GM12878 (cell line): Measurements from ENCODE around the gene SLIRP. TPM values are rescaled to one million over a fixed set of nuclear protein-coding genes. Genes with fewer than 3 reads are reported as not detected.

ENCODE experiments used
- BRCA1 ChIP-seq: IDR thresholded peaks from 2 replicates; pipeline ENCODE4 v1.6.1; 2011; ENCODE audit warnings: low read depth, low read length, improper control_type of control experiment
- CREM ChIP-seq: IDR thresholded peaks from 2 replicates; pipeline ENCODE4 v1.6.1; 2014; ENCODE audit warnings: antibody characterized with exemption, low read depth
- FOXM1 ChIP-seq: IDR thresholded peaks from 2 replicates; pipeline ENCODE4 v1.6.1; 2012; ENCODE audit warnings: low read depth, mild to moderate bottlenecking, inconsistent platforms, low read length, moderate library complexity
- IKZF1 ChIP-seq: fragments of 450-650 bp; conservative IDR thresholded peaks from 2 replicates; pipeline ENCODE4 v1.6.1; 2017; ENCODE audit warnings: antibody characterized with exemption, mild to moderate bottlenecking
- JUNB ChIP-seq: IDR thresholded peaks from 2 replicates; pipeline ENCODE4 v1.6.1; 2016; ENCODE audit warnings: antibody characterized with exemption, mild to moderate bottlenecking
- MAX ChIP-seq: IDR thresholded peaks from 2 replicates; pipeline ENCODE4 v1.6.1; 2012; ENCODE audit warnings: low read depth, low read length, improper control_type of control experiment
- MEF2B ChIP-seq: fragments of 450-650 bp; IDR thresholded peaks from 2 replicates; pipeline ENCODE4 v1.6.1; 2018; ENCODE audit warnings: mild to moderate bottlenecking, moderate library complexity; ENCODE audit not compliant: partially characterized antibody, poor library complexity, severe bottlenecking
- MYC ChIP-seq: IDR thresholded peaks from 2 replicates; pipeline ENCODE4 v1.6.1; 2011; ENCODE audit warnings: mild to moderate bottlenecking, low read length, moderate library complexity, inconsistent platforms; ENCODE audit not compliant: insufficient read depth, insufficient replicate concordance, insufficient read length, severe bottlenecking
- PAX5 ChIP-seq: IDR thresholded peaks from 2 replicates; pipeline ENCODE4 v1.6.1; 2011; ENCODE audit warnings: low read depth, low read length, borderline replicate concordance
- RCOR1 ChIP-seq: conservative IDR thresholded peaks from 2 replicates; pipeline ENCODE4 v1.6.1; 2012; ENCODE audit warnings: low read depth, low read length, improper control_type of control experiment
- SMAD1 ChIP-seq: fragments of 450-650 bp; IDR thresholded peaks from 2 replicates; pipeline ENCODE4 v1.6.1; 2018; ENCODE audit warnings: mild to moderate bottlenecking, low read depth; ENCODE audit not compliant: partially characterized antibody
- SMC3 ChIP-seq: IDR thresholded peaks from 2 replicates; pipeline ENCODE4 v1.6.1; 2011; ENCODE audit warnings: low read length, improper control_type of control experiment, borderline replicate concordance
- SRF ChIP-seq, 2 experiments: IDR thresholded peaks; 2 replicates each; pipeline ENCODE4 v1.6.1; 2011; ENCODE audit warnings: low read depth in 2 of 2, low read length in 2 of 2, mild to moderate bottlenecking in 1 of 2, moderate library complexity in 1 of 2
- YBX1 ChIP-seq: fragments of 450-650 bp; IDR thresholded peaks from 2 replicates; pipeline ENCODE4 v1.6.1; 2016; ENCODE audit warnings: antibody characterized with exemption
- ZBTB40 ChIP-seq: fragments of 450-650 bp; IDR thresholded peaks from 2 replicates; pipeline ENCODE4 v1.6.1; 2016; ENCODE audit warnings: mild to moderate bottlenecking, moderate library complexity, borderline replicate concordance
- ZZZ3 ChIP-seq: IDR thresholded peaks from 2 replicates; pipeline ENCODE4 v1.6.1; 2011; ENCODE audit warnings: low read depth; ENCODE audit not compliant: control insufficient read depth, insufficient read length
- polyA plus RNA-seq, 11 experiments: library from polyadenylated mRNA; depleted of rRNA in 4 of 11; unstranded in 6 of 11; stranded (reverse) in 5 of 11; fragments of >200 nt; fragmentation: Nextera tagmentation in 4 of 11; fragmentation: Illumina TruSeq in 1 of 11; extraction: Ambion mirVana in 4 of 11; extraction: Trizol in 1 of 11; gene quantifications; 1 replicate in 1 of 11; 2 replicates in 10 of 11; pipeline versions ENCODE4 v1.2.1 to v1.2.3, GENCODE V29; 2011 to 2016; ENCODE audit warnings: inconsistent platforms in 2 of 11, missing spikeins in 2 of 11, low read depth in 1 of 11
- total RNA-seq, 4 experiments: library from RNA; depleted of rRNA in 3 of 4; stranded (reverse); fragments of >200 nt in 3 of 4; fragmentation: Illumina TruSeq in 1 of 4; extraction: Trizol in 1 of 4; gene quantifications; 2 replicates each; pipeline versions ENCODE4 v1.2.1 to v1.2.3, GENCODE V29; 2013 to 2021
- TF ChIP-seq, protein P1 (sequence below): IDR thresholded peaks from 2 replicates; pipeline ENCODE4 v1.6.1; 2011; ENCODE audit warnings: borderline replicate concordance, low read depth, mild to moderate bottlenecking, moderate library complexity, mixed read lengths, low read length; ENCODE audit not compliant: insufficient read depth; ENCODE audit errors: extremely low read length
- TF ChIP-seq, protein P2 (sequence below): fragments of 450-650 bp; IDR thresholded peaks from 2 replicates; pipeline ENCODE4 v1.6.1; 2017; ENCODE audit warnings: mild to moderate bottlenecking
- TF ChIP-seq, protein P3 (sequence below): fragments of 150-350 bp; IDR thresholded peaks from 2 replicates; pipeline ENCODE4 v1.6.1; 2016; ENCODE audit warnings: low read depth, low read length

The SLIRP gene
- total and polyA plus RNA-seq, 10 of the 15 experiments (the other 5 are each of a cell fraction or from before 2014, with no cell fraction given), result 196 to 1,510 (median 596) TPM

GRCh38 chr14:77707724-77708408, at the start of gene SLIRP, which contains the start of gene ALKBH1 (continued):
- TF ChIP-seq MAX (peak; percentile 85), BRCA1 (no peak), JUNB (no peak), FOXM1 (peak; percentile 54; the same call in 1 of the 2 replicates), ZBTB40 (peak; percentile 97), SRF (IDR thresholded peaks at IDR 0.05; ENCODE audit: low read depth in 2 of 2, low read length in 2 of 2) (no peak), YBX1 (no peak), PAX5 (no peak), CREM (peak; percentile 64; the same call in 1 of the 2 replicates), MEF2B (no peak), SMC3 (no peak), ZZZ3 (no peak), SMAD1 (peak; percentile 77), MYC (no peak), RCOR1 (no peak), IKZF1 (peak; percentile 89)
- TF ChIP-seq, protein P1, sequence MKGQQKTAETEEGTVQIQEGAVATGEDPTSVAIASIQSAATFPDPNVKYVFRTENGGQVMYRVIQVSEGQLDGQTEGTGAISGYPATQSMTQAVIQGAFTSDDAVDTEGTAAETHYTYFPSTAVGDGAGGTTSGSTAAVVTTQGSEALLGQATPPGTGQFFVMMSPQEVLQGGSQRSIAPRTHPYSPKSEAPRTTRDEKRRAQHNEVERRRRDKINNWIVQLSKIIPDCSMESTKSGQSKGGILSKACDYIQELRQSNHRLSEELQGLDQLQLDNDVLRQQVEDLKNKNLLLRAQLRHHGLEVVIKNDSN, result no peak
- TF ChIP-seq, protein P2, sequence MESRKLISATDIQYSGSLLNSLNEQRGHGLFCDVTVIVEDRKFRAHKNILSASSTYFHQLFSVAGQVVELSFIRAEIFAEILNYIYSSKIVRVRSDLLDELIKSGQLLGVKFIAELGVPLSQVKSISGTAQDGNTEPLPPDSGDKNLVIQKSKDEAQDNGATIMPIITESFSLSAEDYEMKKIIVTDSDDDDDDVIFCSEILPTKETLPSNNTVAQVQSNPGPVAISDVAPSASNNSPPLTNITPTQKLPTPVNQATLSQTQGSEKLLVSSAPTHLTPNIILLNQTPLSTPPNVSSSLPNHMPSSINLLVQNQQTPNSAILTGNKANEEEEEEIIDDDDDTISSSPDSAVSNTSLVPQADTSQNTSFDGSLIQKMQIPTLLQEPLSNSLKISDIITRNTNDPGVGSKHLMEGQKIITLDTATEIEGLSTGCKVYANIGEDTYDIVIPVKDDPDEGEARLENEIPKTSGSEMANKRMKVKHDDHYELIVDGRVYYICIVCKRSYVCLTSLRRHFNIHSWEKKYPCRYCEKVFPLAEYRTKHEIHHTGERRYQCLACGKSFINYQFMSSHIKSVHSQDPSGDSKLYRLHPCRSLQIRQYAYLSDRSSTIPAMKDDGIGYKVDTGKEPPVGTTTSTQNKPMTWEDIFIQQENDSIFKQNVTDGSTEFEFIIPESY, result no peak
- TF ChIP-seq, protein P3, sequence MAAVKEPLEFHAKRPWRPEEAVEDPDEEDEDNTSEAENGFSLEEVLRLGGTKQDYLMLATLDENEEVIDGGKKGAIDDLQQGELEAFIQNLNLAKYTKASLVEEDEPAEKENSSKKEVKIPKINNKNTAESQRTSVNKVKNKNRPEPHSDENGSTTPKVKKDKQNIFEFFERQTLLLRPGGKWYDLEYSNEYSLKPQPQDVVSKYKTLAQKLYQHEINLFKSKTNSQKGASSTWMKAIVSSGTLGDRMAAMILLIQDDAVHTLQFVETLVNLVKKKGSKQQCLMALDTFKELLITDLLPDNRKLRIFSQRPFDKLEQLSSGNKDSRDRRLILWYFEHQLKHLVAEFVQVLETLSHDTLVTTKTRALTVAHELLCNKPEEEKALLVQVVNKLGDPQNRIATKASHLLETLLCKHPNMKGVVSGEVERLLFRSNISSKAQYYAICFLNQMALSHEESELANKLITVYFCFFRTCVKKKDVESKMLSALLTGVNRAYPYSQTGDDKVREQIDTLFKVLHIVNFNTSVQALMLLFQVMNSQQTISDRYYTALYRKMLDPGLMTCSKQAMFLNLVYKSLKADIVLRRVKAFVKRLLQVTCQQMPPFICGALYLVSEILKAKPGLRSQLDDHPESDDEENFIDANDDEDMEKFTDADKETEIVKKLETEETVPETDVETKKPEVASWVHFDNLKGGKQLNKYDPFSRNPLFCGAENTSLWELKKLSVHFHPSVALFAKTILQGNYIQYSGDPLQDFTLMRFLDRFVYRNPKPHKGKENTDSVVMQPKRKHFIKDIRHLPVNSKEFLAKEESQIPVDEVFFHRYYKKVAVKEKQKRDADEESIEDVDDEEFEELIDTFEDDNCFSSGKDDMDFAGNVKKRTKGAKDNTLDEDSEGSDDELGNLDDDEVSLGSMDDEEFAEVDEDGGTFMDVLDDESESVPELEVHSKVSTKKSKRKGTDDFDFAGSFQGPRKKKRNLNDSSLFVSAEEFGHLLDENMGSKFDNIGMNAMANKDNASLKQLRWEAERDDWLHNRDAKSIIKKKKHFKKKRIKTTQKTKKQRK, result no peak
